Stimulated activated CD8-positive, alpha-beta memory T cell treated with anti-CD3 and anti-CD28 coated beads, Interleukin-4, amount 100 ng/mL, for 1 hour (primary cell): Measurements from ENCODE around the gene NMD3.
"Not testable (repeated sequence)": the region's sequence is repeated elsewhere in the genome, so short reads cannot be mapped to it uniquely, and the experiment has no call there.

Source experiments
- DNase-seq, 2 donors: peaks; one replicate each; pipeline ENCODE4 v3.0.0-alpha.2; 2020; ENCODE audit warnings: low read depth in 2 of 2, low spot score in 1 of 2

Gene NMD3

DNA sequence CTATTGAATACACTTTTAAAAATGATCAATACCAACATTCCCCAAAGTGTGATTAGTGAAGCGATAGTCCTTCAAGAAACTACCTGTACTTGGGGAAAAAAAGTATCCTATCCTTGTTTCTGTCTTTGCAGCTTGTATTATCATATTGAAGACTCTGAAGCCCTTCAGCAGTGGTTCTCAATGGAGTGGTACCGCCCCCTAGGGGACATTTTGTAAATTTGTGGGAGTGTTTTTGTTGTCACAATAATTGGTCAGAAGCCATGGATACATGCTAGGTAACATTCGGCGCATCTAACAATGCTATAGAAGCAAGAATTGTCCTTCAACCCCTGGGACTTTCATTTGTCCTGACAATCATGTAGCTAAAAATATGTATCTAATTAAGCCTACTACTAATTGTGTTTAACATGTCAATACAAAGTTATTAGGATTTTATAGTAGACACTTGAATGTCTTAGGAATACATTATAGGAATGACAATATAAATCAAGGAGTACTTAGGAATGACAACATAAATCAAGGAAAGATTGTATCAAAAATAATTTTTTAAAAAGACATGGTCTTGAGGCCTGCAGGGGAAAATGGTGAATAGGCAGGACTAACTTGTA, 53.7 kb downstream of the NMD3 start:
- peak in 1 of 2 donors; percentile 10 for DNase-seq

DNA sequence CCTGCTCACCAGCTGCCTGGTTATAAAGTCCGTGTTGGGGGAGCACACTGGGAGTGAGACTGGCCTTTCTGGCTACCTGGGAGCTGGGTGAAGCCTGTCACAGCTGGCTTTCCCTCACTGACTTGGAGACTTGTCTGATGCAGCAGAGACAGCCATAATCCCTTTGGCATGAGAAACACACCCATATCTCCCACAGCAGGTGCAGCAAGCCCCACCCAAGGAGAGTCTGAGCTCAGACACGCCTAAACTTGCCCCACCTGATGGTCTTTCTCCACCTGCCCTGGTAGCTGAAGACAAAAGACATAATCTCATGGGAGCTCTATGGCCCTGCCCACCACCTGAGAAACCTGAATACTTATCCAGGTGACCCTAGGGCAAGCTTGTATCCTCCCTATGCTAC, 54.8 kb downstream of the NMD3 start:
- no peak for DNase-seq

DNA sequence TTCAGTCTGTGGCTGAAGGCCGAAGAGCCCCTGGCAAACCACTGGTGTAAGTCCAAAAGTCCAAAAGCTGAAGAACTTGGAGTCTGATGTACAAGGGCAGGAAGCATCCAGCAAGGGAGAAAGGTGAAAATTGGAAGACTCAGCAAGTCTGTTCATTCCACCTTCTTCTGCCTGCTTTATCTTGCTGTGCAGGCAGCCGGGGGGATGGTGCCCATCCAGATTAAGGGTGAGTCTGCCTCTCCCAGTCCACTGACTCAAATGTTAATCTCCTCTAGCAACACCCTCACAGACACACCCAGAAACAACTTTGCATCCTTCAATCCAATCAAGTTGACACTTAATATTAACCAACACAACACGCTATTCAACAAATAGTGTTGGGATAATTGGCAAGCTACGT, 61.3 kb downstream of the NMD3 start:
- DNase-seq = not testable (repeated sequence)

DNA sequence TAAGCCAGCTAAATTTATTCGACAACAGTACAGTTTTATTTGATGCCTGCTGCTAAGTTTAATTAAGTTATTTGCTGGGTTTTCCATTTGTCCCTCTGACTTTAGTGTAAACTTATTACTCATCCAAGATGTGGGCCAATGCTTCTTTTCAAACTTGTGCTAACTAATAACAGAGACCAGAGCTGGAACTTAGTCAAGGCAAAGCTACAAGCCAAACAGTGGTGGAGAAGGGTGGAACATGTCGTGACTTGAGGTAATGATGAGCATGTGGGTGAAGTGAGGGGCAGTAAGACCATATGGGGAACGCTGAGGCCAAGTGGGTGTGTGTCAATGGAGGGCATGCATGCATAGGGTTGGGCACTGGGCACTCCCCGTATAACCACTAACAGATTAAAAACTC, 63.9 kb downstream of the NMD3 start:
- no peak for DNase-seq

GRCh38 chr3:161289174-161289573, 68.1 kb downstream of the NMD3 start:
- no peak for DNase-seq

DNA sequence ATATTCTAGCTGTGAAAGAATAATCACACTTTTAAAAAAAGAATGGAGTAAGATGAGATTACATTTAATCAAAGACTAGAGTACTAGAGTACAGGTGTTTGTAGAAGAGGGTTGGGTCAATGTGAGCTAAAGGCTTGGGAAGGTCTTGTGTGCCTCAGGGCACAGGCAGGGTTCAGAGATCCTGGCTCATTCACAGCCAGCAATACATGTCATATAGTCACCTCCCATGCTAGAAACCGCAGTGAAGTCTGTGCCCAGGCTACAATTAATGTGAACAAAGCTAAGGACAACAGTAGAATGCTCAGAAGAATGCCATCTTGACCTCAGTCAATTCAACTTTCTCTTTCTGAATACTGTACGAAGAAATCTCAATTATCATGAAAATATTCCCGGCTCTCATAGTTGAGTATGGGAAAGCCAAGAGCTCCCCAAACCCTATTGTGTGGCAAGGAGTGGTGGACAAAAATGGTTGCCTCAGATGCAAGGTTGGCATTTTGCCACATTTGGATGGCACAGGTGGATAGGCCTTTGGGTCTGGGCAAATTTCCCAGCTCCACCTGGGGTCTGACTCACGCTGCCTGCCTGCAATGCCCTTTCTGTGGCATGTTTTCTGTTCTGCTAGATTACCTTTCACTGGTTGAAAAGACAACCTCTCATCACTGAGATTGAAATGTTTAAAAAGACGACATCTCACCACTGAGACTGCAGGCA, 70.2 kb downstream of the NMD3 start:
- no peak for DNase-seq

DNA sequence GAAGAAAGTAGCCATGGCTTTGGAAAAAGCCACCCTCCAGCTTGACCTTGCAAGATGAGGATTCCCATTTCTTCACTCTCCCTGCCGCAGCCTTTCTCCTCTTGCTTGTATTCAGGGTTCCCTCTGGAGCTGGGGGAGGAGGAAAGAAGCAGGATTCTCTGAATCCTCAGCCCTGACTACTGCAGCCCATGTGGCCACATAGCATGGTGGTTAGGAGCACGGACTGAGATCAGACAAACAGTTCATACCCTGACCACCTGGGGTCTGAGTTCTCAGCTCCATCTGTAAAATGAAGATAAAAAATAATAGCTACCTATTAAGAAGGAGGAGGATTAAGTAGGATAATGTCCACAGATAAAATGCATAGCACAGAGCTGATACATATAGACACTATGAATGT, 72.3 kb downstream of the NMD3 start:
- DNase-seq = no peak

DNA sequence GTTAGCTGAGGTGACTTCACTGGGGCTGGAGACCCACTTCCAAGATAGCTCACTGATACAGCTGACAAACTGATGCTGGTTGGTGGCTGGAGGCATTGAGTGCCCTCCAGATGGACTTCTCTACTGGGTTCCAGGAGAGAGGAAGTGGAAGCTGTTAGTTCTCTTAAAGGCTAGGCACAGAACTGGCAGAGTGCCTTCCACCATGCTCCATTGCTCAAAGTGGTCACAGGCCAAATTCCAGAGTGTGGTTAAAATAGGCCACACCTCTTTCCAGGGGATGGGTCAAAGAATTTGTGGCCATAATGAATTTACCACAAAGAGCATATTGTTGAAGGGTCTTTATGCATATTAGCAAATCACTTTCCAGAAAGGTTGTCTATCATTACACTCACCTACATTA, 74.2 kb downstream of the NMD3 start:
- DNase-seq = no peak

DNA sequence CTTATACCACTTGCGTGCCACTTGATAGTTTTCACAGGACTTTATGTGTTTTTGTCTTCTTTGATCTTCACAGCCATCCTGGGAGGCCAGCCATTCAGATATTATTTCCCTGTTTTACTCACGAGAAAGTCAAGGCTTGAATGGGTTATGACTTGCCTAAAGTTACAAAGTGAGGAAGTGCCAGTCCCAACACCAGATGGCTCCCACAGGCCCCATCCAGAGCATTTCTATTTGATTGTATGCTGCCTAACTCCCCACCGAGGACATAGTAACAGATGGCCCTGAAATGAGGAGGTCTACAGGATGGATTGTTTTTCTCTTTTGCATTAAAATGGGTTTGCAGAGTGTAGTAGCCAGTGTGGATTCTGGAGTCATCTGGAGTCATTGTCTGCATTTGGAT, 75.7 kb downstream of the NMD3 start:
- DNase-seq = no peak
